Cardiac muscle cell (in vitro differentiated cells and primary cell): ENCODE results near the gene FAT3. TPM values are rescaled to one million over a fixed set of nuclear protein-coding genes. Genes with fewer than 3 reads are reported as not detected.

Experiments
- DNase-seq, 2 donors: peaks; one replicate each; pipeline versions ENCODE4 v3.0.0 to v3.0.0-alpha.2; 2010 to 2017; ENCODE audit warnings: low read depth in 1 of 2, low spot score in 1 of 2
- H3K27ac ChIP-seq: fragments of 200-600 bp; sonication (generic); 2 replicates; pipeline ENCODE4 v1.5.1; 2016
- H3K27me3 ChIP-seq: fragments of 200-600 bp; sonication (generic); 2 replicates; pipeline ENCODE4 v1.6.0; 2016; ENCODE audit warnings: control low read depth
- H3K36me3 ChIP-seq: fragments of 200-600 bp; sonication (generic); 2 replicates; pipeline ENCODE4 v1.5.1; 2016; ENCODE audit warnings: control low read depth
- H3K4me1 ChIP-seq: fragments of 200-600 bp; sonication (generic); 2 replicates; pipeline ENCODE4 v1.8.1; 2017; ENCODE audit warnings: low read depth, mild to moderate bottlenecking, mixed run types
- H3K4me3 ChIP-seq: fragments of 200-600 bp; sonication (generic); 2 replicates; pipeline ENCODE4 v1.5.1; 2016; ENCODE audit warnings: mild to moderate bottlenecking
- H3K9me3 ChIP-seq: fragments of 200-600 bp; sonication (generic); 2 replicates; pipeline ENCODE4 v1.5.1; 2017; ENCODE audit warnings: low read depth, mild to moderate bottlenecking, control low read depth
- polyA plus RNA-seq: library from polyadenylated mRNA; unstranded; fragments of >200 nt; fragmentation: Nextera tagmentation; extraction: Ambion mirVana; gene quantifications from 2 replicates; pipeline ENCODE4 v1.2.1, GENCODE V29; 2016
- total RNA-seq: library from RNA; depleted of rRNA; stranded (reverse); fragments of >200 nt; gene quantifications from 2 replicates; pipeline ENCODE4 v1.2.3, GENCODE V29; 2016
- TF ChIP-seq, protein P1 (sequence below): IDR thresholded peaks from 2 replicates; pipeline ENCODE4 v1.5.1; 2012; ENCODE audit warnings: low read depth, mild to moderate bottlenecking, low read length

Gene FAT3
- total and polyA plus RNA-seq, 2 experiments from 2014 or later: 1.1 to 3.5 TPM

DNA sequence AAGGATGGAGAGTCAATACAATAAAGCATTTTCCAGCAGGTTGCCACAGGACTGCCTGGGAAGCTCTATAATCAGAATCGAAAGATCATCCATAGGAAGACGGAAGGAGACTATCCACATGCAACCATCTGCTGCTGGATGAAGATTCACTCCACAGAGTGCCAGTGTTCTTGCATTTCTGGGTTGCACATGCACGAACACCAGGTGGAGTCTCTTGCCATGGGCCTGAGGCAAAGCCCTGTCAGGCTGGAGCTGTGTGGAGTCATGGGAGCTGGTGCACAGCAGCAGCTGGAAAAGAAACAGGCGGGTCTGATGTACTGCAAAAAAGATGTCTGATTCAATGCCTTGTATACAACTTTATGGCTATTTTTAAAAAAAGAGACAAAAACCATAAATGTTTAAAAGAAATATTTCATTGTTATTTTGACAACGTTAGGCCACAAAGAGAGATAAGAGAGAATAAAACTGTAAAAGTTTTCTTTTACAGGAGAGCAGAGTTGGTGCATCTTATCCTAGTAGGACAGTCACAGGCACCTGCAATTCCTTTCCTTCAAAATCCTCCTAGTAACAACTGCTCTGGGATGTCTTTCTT is 12.9 kb upstream of the FAT3 start:
- H3K27me3 ChIP-seq: no peaks in the 10 kb centered on the region
- peak; percentile 33 to 61 for DNase-seq

DNA sequence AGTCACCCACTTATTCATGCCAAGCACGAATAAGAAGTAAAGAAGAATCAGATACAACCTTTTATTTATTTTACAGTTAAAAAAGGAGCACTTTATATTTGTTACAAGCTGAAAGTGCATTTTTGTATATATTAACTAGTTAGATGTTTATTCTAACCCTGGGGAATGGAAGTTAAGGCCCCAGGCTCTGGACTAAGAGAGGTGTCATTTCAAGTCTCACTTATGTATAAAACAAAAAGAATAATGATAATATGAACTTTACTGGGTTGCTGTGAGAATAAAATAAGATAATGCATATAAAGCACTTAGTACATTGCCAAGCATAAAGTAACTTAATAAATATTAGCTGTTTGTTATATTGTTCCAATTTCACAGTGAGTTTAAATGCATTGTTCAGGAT is 12.1 kb upstream of the FAT3 start:
- no peaks in the 10 kb centered on the region for H3K36me3 ChIP-seq
- TF ChIP-seq, protein P1, sequence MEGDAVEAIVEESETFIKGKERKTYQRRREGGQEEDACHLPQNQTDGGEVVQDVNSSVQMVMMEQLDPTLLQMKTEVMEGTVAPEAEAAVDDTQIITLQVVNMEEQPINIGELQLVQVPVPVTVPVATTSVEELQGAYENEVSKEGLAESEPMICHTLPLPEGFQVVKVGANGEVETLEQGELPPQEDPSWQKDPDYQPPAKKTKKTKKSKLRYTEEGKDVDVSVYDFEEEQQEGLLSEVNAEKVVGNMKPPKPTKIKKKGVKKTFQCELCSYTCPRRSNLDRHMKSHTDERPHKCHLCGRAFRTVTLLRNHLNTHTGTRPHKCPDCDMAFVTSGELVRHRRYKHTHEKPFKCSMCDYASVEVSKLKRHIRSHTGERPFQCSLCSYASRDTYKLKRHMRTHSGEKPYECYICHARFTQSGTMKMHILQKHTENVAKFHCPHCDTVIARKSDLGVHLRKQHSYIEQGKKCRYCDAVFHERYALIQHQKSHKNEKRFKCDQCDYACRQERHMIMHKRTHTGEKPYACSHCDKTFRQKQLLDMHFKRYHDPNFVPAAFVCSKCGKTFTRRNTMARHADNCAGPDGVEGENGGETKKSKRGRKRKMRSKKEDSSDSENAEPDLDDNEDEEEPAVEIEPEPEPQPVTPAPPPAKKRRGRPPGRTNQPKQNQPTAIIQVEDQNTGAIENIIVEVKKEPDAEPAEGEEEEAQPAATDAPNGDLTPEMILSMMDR: no peak
- H3K9me3 ChIP-seq: no peaks in the 10 kb centered on the region
- H3K4me1 ChIP-seq: no peaks in the 10 kb centered on the region
- DNase-seq: no peak
- no peak overlapping the region for H3K27ac ChIP-seq
- no peaks in the 10 kb centered on the region for H3K27me3 ChIP-seq
- no peak overlapping the region for H3K4me3 ChIP-seq

More for the DNA sequence above, 12.9 kb upstream of the FAT3 start:
- Histone ChIP-seq H3K9me3 (no peaks in the 10 kb centered on the region), H3K27ac (no peak overlapping the region), H3K4me3 (no peak overlapping the region), H3K36me3 (no peaks in the 10 kb centered on the region), H3K4me1 (no peaks in the 10 kb centered on the region)
- TF ChIP-seq, protein P1: peak; percentile 23

DNA sequence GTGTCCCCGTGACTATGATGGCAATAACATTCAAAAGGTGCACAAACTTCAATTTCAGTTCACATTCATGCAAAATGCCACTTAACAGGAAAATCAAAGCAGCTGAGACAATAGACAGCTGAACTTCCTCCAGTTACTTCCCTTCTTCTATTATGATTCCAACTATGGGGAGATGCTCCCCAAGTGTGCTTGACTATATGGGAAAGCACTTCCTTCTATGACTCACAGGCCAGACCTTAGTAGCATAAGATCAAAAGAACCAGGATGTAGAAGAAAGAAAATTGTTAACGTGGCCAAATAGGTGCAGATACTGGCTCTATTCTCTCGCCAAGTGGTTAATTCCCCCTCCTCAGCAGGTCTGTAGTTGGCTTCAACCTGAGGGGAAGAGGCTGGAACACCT is 7.8 kb upstream of the FAT3 start:
- H3K27ac ChIP-seq: no peak overlapping the region
- TF ChIP-seq, protein P1: no peak
- no peak for DNase-seq
- H3K9me3 ChIP-seq: no peaks in the 10 kb centered on the region
- no peaks in the 10 kb centered on the region for H3K27me3 ChIP-seq
- no peaks in the 10 kb centered on the region for H3K36me3 ChIP-seq
- H3K4me1 ChIP-seq: no peaks in the 10 kb centered on the region
- H3K4me3 ChIP-seq: no peak overlapping the region

DNA sequence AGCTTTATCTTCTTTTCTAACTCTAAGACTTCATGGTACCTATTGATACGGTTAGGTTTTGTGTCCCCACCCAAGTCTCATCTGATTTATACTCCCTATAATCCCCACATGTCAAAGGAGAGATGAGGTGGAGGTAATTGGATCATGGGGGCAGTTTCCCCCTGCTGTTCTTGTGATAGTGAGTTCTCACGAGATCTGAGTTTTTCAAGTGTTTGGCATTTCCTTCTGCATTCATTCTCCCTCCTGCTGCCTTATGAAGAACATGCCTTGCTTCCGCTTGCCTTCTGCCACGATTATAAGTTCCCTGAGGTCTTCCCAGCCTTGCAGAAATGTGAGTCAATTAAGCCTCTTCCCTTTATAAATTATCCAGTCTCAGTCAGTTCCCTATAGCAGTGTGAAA is 5.1 kb upstream of the FAT3 start:
- no peaks in the 10 kb centered on the region for H3K36me3 ChIP-seq
- no peak overlapping the region for H3K4me3 ChIP-seq
- H3K27me3 ChIP-seq: peaks cover 20% of the 10 kb centered on the region
- H3K9me3 ChIP-seq: no peaks in the 10 kb centered on the region
- no peak for DNase-seq
- no peaks in the 10 kb centered on the region for H3K4me1 ChIP-seq
- TF ChIP-seq, protein P1: no peak
- H3K27ac ChIP-seq: no peak overlapping the region

DNA sequence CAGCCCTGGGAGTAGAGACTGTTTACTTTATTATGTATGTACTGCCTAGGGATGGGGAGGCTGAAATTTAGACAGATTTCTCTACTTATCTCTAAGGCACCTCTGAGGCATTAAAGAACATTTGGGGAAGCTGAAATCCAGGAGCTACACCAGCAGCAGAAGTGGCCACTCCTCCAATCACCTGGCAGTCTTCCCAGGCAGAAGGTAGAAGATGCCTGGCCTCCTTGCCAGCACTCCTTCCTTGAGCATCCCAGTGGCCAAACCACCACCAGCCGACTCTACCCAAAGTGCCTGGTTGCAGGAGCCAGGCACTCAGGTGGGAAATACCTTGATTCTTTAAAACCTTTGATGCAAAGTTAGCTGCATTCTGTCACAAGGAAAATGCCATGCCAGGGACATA is 1.9 kb upstream of the FAT3 start:
- Histone ChIP-seq H3K36me3 (no peaks in the 10 kb centered on the region), H3K4me3 (no peak overlapping the region), H3K9me3 (no peaks in the 10 kb centered on the region), H3K4me1 (peaks cover 3% of the 10 kb centered on the region), H3K27me3 (peaks cover 35% of the 10 kb centered on the region), H3K27ac (no peak overlapping the region)
- TF ChIP-seq, protein P1: no peak
- no peak for DNase-seq
